ENCODE results near the gene SLC10A1. TPM values are rescaled to one million over a fixed set of nuclear protein-coding genes. Genes with fewer than 3 reads are reported as not detected.
"Not testable (repeated sequence)": the region's sequence is repeated elsewhere in the genome, so short reads cannot be mapped to it uniquely, and the experiment has no call there.

Gene SLC10A1
- total RNA-seq (2014; rRNA removed; shearing (Covaris generic); ENCODE audit: low replicate concordance) = not detected in 2 replicates

GRCh38 chr14:69796797-69797500 lies at the start of gene SLC10A1:
Gene SLC10A1 (minus strand): TSS chr14:69797241. CDS start chr14:69797155, 86 bp downstream.
- in situ Hi-C loops (cut with HindIII; ENCODE audit: low pct_unique_long_range_greater_than_20kb, low sequenced_read_pairs) = no loop called here
- DNase-seq (ENCODE audit: low read depth) = no peak

GRCh38 chr14:69845787-69846186 lies 48.7 kb upstream of the SLC10A1 start:
- peak; percentile 20 for DNase-seq (ENCODE audit: low read depth)
- in situ Hi-C loops (cut with HindIII; ENCODE audit: low pct_unique_long_range_greater_than_20kb, low sequenced_read_pairs) = no loop called here

DNA sequence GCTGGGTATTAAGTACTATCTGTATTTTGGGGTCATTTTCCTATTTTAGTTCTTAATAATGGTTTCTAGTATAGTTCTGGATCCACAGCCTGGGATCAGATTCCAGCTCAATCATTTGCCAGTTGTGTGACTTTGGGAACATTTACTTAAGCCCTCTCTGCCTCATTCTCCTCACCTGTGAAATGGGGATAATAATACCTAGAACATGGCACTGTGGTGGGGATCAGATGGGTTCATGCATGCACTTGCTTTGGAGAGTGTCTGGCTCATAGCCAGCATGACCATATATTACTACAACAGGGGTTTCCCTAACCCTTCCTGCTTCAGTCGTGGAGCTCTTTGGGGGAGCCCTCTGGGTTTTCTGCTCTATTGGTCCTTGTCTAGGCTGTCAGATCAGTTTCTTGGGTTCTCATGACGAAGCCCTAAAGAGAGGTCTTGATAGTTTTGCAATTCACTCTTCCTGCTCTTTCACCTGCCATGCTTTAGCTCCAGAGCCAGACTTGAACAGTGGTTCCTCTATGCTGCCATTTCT lies 48.1 kb upstream of the SLC10A1 start:
- in situ Hi-C loops (cut with HindIII; ENCODE audit: low pct_unique_long_range_greater_than_20kb, low sequenced_read_pairs) = no loop called here
- no peak for DNase-seq (ENCODE audit: low read depth)

GRCh38 chr14:69844171-69844570 lies 47.1 kb upstream of the SLC10A1 start:
- in situ Hi-C loops (cut with HindIII; ENCODE audit: low pct_unique_long_range_greater_than_20kb, low sequenced_read_pairs) = no loop called here

DNA sequence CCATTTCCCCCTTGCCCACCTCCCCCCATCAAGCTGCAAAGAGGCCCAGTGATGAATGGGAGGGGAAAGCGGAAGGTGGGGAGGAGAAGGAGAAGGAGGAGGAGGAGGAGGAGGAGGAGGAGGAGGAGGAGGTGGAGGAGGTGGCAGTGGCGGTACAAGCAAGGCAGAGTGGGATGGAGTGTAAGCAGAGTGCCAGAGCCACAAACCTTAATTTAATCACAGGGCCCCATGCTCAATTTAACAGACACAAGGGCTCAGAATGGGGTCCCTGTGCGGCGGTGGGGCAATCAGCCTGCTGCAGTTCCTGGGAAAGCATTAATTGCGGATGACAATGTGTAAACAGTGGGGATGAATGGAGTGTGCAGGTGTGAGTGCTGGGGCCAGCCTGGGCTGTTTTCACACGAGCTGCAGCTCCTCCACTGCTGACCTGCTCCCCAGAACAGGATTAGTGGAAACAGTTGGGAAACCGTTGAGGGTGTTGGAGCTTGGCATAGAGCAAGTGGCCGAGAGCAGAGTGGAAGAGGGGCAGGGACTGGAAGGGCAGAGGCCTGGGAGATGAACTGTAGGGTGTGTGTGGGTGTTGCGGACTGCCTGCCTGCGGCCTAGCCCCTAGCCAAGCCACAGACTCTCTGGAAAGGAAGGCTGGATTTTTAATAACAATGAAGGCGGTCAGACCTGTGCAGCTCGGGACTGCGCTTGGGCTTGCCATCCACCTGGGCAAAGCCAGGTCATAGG lies 45.8 kb upstream of the SLC10A1 start:
- in situ Hi-C loops (cut with HindIII; ENCODE audit: low pct_unique_long_range_greater_than_20kb, low sequenced_read_pairs) = no loop called here
- no peak for DNase-seq (ENCODE audit: low read depth)

More at GRCh38 chr14:69844171-69844570, 47.1 kb upstream of the SLC10A1 start:
- no peak for DNase-seq (ENCODE audit: low read depth)

DNA sequence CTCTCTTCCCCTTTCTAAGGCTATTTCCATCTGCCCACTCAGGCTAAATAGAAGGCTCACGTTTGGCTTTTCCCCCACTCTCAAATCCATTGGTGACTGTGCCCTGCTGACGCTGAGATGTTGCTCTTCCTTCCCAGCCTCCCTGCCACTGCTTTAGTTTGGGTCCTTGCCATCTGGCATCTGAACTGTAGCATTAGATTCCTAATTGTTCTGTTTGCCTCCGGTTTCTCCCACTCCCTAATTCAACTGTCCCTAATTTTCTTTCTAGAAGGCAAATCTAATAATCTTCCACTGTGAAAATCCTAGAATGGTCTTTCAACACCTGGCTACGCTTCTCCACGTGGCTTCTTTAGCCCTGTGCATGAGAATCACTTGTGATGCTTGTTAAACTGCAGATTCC lies 44.6 kb upstream of the SLC10A1 start:
- DNase-seq (ENCODE audit: low read depth) = no peak
- in situ Hi-C loops (cut with HindIII; ENCODE audit: low pct_unique_long_range_greater_than_20kb, low sequenced_read_pairs) = no loop called here

DNA sequence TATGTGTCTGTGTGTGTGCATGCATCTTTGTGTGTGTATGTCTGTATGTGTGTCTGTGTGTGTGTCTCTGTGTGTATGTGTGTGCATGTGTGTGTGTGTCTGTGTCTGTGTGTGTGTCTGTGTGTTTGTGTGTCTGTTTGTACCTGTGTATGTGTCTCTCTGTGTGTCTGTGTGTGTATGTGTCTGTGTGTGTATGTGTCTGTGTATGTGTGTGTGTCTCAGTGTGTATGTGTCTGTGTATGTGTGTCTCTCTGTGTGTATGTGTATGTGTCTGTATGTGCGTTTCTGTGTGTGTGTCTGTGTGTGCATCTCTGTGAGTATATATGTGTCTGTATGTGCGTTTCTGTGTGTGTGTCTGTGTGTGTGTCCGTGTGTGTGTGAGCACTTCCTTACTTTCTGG lies 42.6 kb upstream of the SLC10A1 start:
- DNase-seq (ENCODE audit: low read depth) = no peak
- in situ Hi-C loops (cut with HindIII; ENCODE audit: low pct_unique_long_range_greater_than_20kb, low sequenced_read_pairs) = no loop called here

- in situ Hi-C loops (cut with HindIII; ENCODE audit: low pct_unique_long_range_greater_than_20kb, low sequenced_read_pairs) = no loop called here
- DNase-seq (ENCODE audit: low read depth) = no peak
Measured at GRCh38 chr14:69838881-69839416, 41.9 kb upstream of the SLC10A1 start.

- in situ Hi-C loops (cut with HindIII; ENCODE audit: low pct_unique_long_range_greater_than_20kb, low sequenced_read_pairs) = no loop called here
- DNase-seq (ENCODE audit: low read depth) = no peak
Measured at GRCh38 chr14:69828879-69829278, 31.8 kb upstream of the SLC10A1 start.

- no peak for DNase-seq (ENCODE audit: low read depth)
- in situ Hi-C loops (cut with HindIII; ENCODE audit: low pct_unique_long_range_greater_than_20kb, low sequenced_read_pairs) = no loop called here
Measured at GRCh38 chr14:69828354-69828753, 31.3 kb upstream of the SLC10A1 start.

- no peak for DNase-seq (ENCODE audit: low read depth)
- in situ Hi-C loops (cut with HindIII; ENCODE audit: low pct_unique_long_range_greater_than_20kb, low sequenced_read_pairs) = no loop called here
Measured at GRCh38 chr14:69827560-69827959, 30.5 kb upstream of the SLC10A1 start.

DNA sequence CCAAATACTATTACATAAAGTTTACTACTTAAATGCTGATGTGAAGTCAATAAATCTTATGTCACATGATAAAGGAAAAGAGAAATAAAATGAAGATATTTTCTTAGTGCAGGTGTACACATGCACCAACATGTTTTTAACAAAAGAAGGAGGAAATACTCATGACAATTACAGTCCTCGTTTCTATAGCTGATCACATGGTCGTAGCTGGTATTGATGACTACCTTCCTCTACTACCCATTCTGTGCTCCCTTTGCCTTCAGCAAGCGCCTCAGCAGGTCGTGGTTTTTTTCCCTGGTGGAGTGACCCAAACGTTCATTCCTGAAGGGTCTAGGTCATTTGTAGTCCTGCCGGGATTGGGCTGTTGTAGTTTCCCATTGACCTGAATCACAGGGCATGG lies 25.4 kb upstream of the SLC10A1 start:
- in situ Hi-C loops (cut with HindIII; ENCODE audit: low pct_unique_long_range_greater_than_20kb, low sequenced_read_pairs) = no loop called here
- no peak for DNase-seq (ENCODE audit: low read depth)

DNA sequence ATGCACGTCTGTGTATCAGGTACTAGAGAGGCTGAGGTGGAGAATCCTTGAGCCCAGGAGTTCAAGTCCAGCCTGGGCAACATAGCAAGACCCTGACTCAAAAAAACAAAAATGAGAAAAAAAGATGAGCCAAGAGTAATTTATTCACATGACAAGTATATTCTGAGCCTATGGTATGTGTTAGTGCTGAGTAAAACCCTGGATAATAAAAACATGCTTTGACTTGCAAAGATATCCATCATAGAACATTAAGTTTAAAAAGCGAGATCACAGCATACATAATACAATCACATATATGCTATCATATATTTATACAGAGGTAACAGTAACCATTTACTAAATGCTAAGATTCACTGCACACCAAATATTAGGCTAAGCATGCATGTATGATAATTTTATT lies 23.9 kb upstream of the SLC10A1 start:
- in situ Hi-C loops (cut with HindIII; ENCODE audit: low pct_unique_long_range_greater_than_20kb, low sequenced_read_pairs) = no loop called here

DNA sequence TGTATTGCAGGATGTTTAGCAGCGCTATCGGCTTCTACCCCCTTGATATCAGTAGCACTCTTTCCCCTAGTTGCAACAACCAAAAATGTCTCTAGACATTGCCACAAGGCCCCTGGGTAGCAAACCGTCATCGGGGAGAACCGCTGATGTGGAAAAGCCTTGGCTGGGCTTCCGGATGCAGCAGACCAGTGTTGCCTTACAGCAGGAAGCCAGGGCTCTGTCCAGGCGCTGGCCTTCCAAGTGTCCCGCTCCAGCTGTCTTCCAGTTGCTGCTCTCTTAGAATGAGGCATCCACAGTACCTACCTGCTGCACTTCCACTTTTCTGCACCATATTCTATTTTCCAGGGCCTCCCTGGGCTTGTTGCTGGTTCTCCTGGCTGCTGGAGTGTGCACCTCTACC lies 22.6 kb upstream of the SLC10A1 start:
- in situ Hi-C loops (cut with HindIII; ENCODE audit: low pct_unique_long_range_greater_than_20kb, low sequenced_read_pairs) = no loop called here

More for the DNA sequence above, 23.9 kb upstream of the SLC10A1 start:
- DNase-seq (ENCODE audit: low read depth) = no peak

GRCh38 chr14:69818758-69819191 lies 21.7 kb upstream of the SLC10A1 start:
- DNase-seq (ENCODE audit: low read depth) = peak; percentile 47
- in situ Hi-C loops (cut with HindIII; ENCODE audit: low pct_unique_long_range_greater_than_20kb, low sequenced_read_pairs) = no loop called here

More for the DNA sequence above, 22.6 kb upstream of the SLC10A1 start:
- DNase-seq (ENCODE audit: low read depth) = no peak

GRCh38 chr14:69816216-69816615 lies 19.2 kb upstream of the SLC10A1 start:
- in situ Hi-C loops (cut with HindIII; ENCODE audit: low pct_unique_long_range_greater_than_20kb, low sequenced_read_pairs) = no loop called here
- DNase-seq (ENCODE audit: low read depth) = no peak

DNA sequence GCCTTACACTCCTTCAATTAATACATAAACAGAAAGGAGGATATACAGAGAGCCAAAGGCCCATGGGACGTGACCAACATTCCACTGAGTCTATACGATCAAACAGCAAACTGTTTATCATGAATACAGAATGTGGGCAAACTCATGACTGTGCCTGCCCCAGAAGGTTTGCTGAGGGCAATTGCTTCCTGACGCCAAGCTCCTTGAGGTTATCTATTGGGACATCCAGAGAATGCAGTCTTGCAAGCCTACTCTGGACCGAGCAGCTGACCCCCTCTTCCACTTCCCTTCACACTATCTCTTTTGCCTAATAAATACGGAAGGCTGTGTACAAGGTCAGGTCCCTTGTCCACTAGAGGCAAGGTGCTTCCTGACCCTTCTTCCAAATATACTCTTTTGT lies 18.5 kb upstream of the SLC10A1 start:
- no peak for DNase-seq (ENCODE audit: low read depth)
- in situ Hi-C loops (cut with HindIII; ENCODE audit: low pct_unique_long_range_greater_than_20kb, low sequenced_read_pairs) = no loop called here

DNA sequence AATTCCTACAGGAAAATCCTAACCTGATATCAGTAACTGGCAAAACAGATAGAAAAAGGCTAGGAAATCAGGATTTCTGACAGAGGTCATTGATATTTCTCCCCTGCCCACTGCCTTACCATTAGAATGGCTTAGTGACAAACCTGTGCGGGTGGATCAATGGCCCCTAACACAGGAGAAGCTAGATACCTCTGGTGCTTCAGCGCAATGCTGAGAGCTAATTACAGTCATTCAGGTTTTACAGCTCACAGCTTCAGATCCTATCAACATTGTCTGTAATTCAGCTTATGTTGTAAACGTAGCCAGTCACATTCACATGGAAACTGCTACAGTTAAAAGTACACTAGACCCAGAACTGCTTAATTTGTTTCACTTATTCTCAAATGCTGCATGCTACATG lies 17.4 kb upstream of the SLC10A1 start:
- in situ Hi-C loops (cut with HindIII; ENCODE audit: low pct_unique_long_range_greater_than_20kb, low sequenced_read_pairs) = no loop called here
- DNase-seq (ENCODE audit: low read depth) = no peak

GRCh38 chr14:69813346-69813745 lies 16.3 kb upstream of the SLC10A1 start:
- in situ Hi-C loops (cut with HindIII; ENCODE audit: low pct_unique_long_range_greater_than_20kb, low sequenced_read_pairs); DNase-seq (ENCODE audit: low read depth): not testable (repeated sequence)
